GM18868 (cell line): ENCODE data around the gene CPNE7.
"Not testable (repeated sequence)": the region's sequence is repeated elsewhere in the genome, so short reads cannot be mapped to it uniquely, and the experiment has no call there.

Experiments
- ATAC-seq: cut with Tn5 transposase; IDR thresholded peaks from one replicate; pipeline ENCODE4 v1.9.1; 2021; ENCODE audit warnings: mild to moderate bottlenecking, moderate library complexity; ENCODE audit not compliant: unreplicated experiment

The CPNE7 gene

DNA sequence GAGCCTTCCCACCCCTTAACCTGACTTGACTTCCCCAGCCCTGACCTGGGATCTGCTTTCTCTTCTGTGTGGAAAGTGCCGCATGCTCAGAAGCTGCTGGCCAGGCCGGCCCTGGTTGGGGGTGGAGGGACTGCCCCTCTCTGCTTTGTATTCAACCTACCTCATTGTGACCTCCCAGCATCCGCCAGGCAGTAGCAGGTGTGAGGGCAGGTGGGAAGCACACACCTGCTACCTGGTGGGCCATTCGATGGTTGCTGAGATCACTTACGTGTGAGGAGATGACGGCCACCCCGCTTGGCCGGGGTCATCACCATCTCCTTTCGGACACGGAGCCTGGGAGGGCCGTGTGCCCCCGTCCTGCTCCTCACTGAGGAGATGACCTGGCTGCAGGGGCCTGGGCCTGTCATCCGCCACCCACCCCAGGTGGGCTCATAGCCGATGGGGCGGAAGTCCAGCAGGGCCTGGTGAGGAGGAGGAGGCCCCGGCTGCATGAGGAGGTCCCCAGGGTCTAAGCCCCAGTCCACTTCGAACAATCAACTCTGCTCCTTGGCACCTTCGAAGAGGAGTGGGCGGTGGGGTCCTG is 7.1 kb downstream of the CPNE7 start:
- ATAC-seq, result no peak

DNA sequence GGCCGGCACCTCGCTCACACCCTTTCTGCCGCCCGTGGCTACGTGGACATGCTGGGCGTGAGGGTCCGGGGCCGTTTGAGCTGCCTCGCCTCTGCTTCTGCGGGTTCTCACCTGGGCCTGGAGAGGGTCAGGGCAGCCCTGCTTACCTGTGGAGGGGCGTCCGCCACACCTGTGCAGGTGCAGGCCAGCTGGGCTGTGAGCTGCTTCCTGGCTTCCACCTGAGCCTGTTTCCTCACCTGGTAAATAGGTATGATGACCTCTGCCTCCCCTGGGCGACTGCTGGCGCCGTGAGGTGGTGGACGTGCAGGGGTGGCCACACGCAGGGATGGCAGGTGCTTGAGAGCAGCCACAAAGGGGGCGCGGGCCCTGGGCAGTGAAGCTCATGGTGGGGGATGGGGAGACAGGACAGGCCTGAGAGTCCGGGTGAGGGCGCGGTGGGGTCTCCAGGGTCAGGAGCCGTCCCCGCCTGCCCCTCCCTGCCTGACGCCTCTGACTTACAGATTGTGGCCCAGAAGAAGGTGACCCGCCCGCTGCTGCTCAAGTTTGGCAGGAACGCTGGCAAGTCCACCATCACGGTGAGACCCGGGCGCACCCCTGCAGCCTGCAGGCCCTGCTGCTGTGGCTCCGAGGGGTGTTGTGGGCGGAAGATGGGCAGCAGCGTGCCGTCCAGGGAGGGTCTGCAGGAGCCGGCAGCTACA is 7.8 kb downstream of the CPNE7 start:
- ATAC-seq, result no peak

- no peak for ATAC-seq
Observed at GRCh38 chr16:89583895-89584644, 8.5 kb downstream of the CPNE7 start.

DNA sequence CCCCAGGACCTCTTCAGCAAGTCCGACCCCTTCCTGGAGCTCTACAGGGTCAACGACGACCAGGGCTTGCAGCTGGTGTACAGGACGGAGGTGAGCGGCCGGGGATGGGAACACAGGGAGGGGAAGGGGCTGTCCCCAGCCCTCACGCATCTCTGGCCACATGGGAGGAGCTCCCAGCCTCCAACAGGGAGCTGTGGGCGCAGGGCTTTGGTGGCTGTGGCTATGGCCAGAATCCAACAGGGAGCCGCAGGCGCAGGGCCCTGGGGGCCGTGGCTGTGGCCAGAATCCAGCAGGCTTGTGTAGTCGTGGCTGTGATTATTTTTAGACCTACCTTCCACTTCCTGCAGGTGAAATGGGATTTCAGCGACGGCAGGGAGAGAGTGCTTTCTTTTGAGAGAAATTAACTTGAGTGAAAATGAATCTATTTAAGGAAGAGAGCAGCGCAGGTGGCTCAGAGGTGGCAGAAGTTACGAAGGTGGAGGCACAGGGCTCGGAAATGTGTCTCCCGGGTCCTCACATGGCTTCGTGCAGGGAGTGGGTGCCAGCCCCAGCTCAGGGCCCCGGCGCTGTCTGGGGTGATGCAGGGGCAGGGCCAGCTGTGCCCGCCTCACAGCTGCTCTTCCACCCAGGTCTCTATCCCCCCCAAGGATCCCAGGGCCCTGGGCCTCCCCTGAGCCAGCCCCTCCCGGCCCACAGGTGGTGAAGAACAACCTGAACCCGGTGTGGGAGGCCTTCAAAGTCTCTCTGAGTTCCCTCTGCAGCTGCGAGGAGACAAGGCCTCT is 9.4 kb downstream of the CPNE7 start:
- ATAC-seq, result no peak

DNA sequence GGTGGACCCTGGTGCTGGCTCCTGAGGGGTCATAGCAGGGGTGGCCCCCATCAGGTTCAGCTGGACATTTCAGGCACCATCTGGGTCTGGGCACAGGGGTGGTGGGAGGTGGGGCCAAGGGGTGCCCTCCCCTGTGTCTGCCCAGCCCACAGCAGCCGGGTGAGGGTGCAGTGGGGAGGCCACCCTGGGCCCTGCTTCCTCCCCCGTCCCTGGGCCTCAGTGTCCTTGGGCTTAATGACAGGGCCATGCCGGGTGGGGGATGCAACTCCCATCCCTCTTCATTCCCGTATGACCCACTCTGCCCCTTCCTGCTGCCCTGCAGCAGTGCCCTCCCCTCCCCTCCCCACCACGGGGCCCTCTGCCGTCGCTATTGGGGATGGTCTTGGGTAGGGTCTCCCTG is 10.7 kb downstream of the CPNE7 start:
- no peak for ATAC-seq

- no peak for ATAC-seq
Observed at GRCh38 chr16:89586853-89587252, 11.3 kb downstream of the CPNE7 start.

DNA sequence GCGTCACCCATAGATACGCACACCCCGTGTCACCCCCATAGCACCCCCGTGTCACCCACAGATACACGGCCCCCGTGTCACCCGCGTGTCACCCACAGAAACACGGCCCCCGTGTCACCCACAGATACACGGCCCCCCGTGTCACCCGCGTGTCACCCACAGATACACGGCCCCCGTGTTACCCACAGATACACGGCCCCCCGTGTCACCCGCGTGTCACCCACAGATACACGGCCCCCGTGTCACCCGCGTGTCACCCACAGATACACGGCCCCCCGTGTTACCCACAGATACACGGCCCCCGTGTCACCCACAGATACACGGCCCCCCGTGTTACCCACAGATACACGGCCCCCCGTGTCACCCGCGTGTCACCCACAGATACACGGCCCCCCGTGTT is 12.1 kb downstream of the CPNE7 start:
- ATAC-seq, result not testable (repeated sequence)

DNA sequence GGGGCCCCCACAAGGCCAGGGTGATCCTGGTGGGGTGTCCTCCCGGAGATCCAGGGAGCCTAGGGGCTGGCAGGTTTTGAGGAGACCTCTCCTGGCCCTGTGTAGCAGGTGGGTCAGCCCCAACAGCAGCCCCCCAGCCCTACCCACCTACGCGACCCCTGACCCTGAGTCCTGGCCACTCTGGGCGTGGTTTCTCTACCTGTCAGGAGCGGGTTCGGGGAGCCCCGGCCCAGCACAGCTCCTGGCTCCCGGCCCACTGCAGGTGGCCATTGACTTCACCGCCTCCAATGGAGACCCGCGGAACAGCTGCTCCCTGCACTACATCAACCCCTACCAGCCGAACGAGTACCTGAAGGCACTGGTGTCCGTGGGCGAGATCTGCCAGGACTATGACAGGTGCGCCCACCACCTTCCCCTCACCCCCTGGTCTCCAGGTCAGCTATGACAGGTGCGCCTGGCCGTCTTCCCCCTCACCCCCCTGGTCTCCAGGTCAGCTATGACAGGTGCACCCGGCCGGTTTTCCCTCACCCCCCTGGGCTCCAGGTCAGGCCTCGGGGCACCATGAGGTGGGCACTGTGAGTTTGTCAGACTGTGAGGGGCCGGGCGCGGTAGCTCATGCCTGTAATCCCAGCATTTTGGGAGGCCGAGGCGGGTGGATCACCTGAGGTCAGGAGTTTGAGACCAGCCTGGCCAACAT is 13.0 kb downstream of the CPNE7 start:
- no peak for ATAC-seq

DNA sequence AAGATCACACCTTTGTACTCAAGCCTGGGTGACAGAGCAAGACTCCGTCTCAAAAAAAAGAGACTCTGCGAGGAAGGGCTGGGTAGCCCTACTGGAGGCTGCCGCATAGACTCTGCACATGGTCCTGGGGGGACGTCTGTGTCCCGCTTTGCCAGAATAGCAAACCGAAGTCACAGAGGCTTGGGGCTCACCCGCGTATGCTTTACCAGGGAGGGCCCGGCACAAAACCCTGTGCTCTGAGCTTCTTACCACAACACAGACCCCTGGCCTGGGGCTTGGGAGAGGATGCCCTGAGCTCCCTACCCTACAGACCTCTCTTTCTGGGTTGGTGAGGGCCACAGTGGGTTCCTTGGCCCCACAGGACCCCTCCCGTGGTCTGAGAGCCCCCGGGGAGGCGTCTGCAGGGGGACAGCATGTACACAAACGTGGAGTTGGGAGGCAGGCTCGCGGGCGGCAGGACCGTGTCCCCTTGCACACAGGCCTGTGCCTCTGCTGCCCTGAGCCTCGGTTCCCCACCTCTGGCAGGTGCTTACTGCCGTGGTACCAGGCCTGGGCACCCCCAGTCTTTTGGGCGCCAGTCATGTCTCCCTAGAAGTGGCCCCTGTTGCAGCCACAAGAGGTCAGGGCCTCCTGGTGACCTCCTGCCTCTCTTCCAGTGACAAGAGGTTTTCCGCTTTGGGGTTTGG is 13.8 kb downstream of the CPNE7 start:
- ATAC-seq, result no peak

DNA sequence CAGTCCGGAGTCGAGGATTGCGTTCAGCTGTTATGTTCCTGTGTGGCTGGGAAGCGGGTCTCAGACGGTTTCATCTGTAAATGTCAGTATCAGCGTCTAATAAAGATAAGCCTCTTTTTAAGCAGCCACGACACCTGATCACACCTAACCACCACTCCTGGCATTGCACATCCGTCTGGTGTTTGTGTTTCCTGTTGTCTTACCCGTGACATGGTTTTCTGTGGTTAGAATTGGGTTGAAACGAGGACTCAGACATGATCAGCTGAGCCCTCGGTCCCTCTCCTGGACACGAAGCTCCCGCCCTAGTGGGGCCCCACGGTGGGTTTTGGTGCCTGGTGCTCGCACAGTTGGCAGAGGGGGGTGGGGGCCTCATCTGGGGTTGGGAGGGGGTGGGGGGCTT is 18.3 kb downstream of the CPNE7 start:
- ATAC-seq, result no peak

- no peak for ATAC-seq
Observed at GRCh38 chr16:89595330-89596060, 19.9 kb downstream of the CPNE7 start.

GRCh38 chr16:89596061-89596689 is 20.6 kb downstream of the CPNE7 start:
- no peak for ATAC-seq

GRCh38 chr16:89596957-89597649 is 21.5 kb downstream of the CPNE7 start:
- ATAC-seq, result no peak

- ATAC-seq, result no peak
Observed at GRCh38 chr16:89598199-89598598, 22.6 kb downstream of the CPNE7 start.

GRCh38 chr16:89599451-89599858 is 23.9 kb downstream of the CPNE7 start:
- no peak for ATAC-seq

DNA sequence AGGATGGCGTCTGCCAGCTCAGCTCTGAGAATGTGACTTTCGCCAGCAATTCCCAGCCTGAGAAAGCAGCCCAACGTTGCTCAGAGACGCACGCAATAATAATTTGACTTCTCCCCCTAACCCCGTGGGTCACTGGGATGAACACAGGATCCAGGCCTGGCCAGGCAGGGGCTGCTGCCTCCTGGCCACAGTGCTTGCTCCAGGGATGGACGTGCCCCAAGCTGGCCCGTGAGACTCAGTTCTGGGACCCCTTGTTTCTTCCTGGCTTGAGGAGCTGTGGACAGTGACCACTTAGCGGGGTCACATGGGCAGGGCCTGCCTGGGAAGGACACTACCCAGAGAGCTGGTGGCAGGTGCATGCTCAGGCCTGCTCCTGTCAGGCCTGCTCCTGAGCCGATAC is 24.3 kb downstream of the CPNE7 start:
- ATAC-seq, result no peak

GRCh38 chr16:89600427-89600826 is 24.9 kb downstream of the CPNE7 start:
- no peak for ATAC-seq

DNA sequence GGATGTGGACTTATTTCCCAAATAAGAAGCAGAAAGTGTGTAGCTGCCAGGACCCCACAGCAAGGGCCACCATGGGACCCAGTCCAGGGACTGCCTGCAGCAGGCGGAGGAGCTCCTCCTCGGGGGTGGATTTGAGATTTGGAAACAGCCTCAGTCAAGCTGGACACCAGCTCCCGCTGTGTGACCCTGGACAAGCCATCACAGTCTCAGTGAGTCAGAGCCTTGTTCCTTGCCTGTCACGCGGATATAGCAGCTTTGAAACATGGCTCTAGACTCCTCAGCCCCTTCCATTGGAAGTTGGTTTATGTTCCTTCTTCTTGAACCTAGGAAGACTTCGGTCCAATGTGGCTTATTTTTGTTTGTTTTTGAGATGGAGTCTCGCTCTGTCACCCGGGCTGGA is 25.4 kb downstream of the CPNE7 start:
- ATAC-seq, result no peak

DNA sequence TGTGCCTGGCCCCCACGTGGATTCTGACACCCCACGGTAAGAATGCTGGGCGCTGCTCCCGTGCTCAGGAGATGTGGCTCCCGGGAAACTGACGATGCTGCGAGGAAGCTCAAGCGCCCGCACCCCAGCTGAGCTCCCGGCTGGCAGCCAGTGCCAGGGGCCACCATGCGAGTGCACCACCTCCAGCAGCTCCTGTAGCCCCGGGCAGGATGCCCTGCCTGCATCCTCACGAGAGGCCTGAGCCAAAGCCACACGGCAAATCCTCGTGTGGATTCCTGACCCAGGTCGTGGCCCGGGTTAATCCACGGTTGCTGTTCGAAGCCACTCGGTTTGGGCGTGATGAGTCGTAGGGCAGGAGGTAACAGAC is 26.3 kb downstream of the CPNE7 start:
- ATAC-seq, result no peak
